ENCODE measurements around the gene EPB41L4A.

DNA sequence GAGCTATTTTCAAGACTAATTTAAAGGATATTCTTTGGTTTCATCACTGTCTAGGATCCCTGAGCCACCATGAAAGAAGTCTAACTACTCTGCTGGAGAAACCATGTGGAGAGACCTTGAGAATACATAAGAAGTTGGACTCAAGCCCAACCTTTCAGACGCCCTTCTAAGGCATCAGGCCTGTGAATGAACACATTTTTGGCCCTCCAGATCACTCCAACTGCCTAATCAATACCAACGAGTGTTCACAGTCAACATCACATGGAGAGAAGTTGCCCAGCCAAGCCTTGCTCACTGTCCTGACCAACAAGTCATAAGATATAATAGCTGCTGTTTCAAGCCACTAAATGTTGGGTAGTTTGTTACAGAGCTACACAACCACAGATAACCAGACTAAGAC is 100.7 kb downstream of the EPB41L4A start:
- TF ChIP-seq, protein P1, sequence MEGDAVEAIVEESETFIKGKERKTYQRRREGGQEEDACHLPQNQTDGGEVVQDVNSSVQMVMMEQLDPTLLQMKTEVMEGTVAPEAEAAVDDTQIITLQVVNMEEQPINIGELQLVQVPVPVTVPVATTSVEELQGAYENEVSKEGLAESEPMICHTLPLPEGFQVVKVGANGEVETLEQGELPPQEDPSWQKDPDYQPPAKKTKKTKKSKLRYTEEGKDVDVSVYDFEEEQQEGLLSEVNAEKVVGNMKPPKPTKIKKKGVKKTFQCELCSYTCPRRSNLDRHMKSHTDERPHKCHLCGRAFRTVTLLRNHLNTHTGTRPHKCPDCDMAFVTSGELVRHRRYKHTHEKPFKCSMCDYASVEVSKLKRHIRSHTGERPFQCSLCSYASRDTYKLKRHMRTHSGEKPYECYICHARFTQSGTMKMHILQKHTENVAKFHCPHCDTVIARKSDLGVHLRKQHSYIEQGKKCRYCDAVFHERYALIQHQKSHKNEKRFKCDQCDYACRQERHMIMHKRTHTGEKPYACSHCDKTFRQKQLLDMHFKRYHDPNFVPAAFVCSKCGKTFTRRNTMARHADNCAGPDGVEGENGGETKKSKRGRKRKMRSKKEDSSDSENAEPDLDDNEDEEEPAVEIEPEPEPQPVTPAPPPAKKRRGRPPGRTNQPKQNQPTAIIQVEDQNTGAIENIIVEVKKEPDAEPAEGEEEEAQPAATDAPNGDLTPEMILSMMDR (conservative IDR thresholded peaks at IDR 0.05 in 1 of 2, IDR thresholded peaks at IDR 0.05 in 1 of 2; ENCODE audit: low read depth in 1 of 2, low read length in 2 of 2), result no peak
- TF ChIP-seq EZH2 (IDR thresholded peaks at IDR 0.05; ENCODE audit: low read length, missing control alignments), result no peak

Data from fibroblast of lung (primary cell).